HG03095 (cell line): ENCODE data around the gene MALAT1.

Experiments used
- ATAC-seq: cut with Tn5 transposase; IDR thresholded peaks from one replicate; pipeline ENCODE4 v1.9.1; 2021; ENCODE audit warnings: moderate library complexity; ENCODE audit not compliant: unreplicated experiment

MALAT1 gene

DNA sequence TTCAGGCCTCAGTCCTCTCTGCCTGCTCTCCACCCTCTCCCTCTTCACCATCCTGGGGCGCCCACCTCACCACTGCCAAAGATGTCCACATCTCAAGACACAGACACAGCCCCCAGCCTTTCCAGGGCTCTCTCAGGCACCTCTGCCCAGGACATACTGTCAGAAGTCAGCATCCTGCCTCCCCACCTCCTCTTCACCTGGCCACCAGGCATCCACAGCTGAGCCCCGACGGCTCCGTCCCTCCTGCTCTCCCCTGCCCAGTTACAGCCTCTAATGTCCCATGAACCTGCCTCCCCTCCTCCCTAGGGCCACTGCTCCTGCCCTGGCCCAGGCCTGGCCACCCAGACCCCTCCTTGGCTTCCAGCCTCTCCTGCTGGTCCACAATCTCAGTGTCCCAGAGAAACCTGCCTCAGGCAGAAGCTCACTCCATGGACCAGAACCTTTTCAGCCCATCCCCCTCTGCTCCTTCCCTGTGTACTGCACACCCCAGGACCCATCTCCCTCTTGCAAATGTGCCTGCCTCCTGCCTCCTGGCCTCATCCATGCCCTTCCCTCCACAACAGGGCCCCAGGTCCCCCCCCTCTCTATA is 56.1 kb downstream of the MALAT1 start:
- ATAC-seq, result no peak

- ATAC-seq, result no peak
Observed at GRCh38 chr11:65555693-65556231, 56.9 kb downstream of the MALAT1 start.
